ENCODE results near the gene OXTR. TPM values are rescaled to one million over a fixed set of nuclear protein-coding genes. Genes with fewer than 3 reads are reported as not detected.

Gene OXTR
- total and polyA plus RNA-seq, 2 experiments from 2014 or later, result 5.5 to 9.3 TPM

- Histone ChIP-seq H3K4me3 (no peak overlapping the region), H2AFZ (no peak overlapping the region)
Observed at GRCh38 chr3:8729479-8729878, 39.9 kb downstream of the OXTR start.

More at GRCh38 chr3:8729479-8729878, 39.9 kb downstream of the OXTR start:
- Histone ChIP-seq H3F3A (replicated peaks; ENCODE audit: low read depth) (no peaks in the 10 kb centered on the region), H3K27me3 (ENCODE audit: insufficient read depth) (no peaks in the 10 kb centered on the region), H3K9me2 (ENCODE audit: insufficient read depth) (no peaks in the 10 kb centered on the region; the same call in 1 of the 2 replicates), H3K36me3 (ENCODE audit: insufficient read depth) (no peaks in the 10 kb centered on the region), H4K20me1 (replicated peaks; ENCODE audit: insufficient read depth) (no peaks in the 10 kb centered on the region), H3K27ac (ENCODE audit: low read depth) (no peak overlapping the region), H3K79me2 (replicated peaks; ENCODE audit: insufficient read depth) (no peaks in the 10 kb centered on the region), H3K4me1 (ENCODE audit: insufficient read depth) (peaks cover 8% of the 10 kb centered on the region), H3K4me2 (no peak overlapping the region)
- Mint-ChIP-seq H3K27ac (no peak overlapping the region), H3K4me1 (peaks cover 21% of the 10 kb centered on the region), H3K4me3 (no peak overlapping the region), H3K9me3 (peaks cover 6% of the 10 kb centered on the region; the same call in 1 of the 3 replicates), H3K36me3 (ENCODE audit: low read depth) (no peaks in the 10 kb centered on the region; the same call in 2 of the 3 replicates), H3K27me3 (ENCODE audit: insufficient read depth, low read depth, poor library complexity) (peaks cover 5% of the 10 kb centered on the region)
- TF ChIP-seq EZH2 (IDR thresholded peaks at IDR 0.05; ENCODE audit: low read depth, unreplicated experiment) (no peak), CREB1 (CRISPR knock-in tag; IDR thresholded peaks at IDR 0.05; ENCODE audit: low read depth) (no peak), EZH2phosphoT487 (IDR thresholded peaks at IDR 0.05; ENCODE audit: unreplicated experiment) (no peak), ZNF114 (CRISPR knock-in tag; IDR thresholded peaks at IDR 0.05) (no peak), NANOG (IDR thresholded peaks at IDR 0.05; ENCODE audit: borderline replicate concordance) (no peak), ETS1 (IDR thresholded peaks at IDR 0.05) (no peak), JUNB (IDR thresholded peaks at IDR 0.05; ENCODE audit: unreplicated experiment) (no peak), STAT1 (IDR thresholded peaks at IDR 0.05; ENCODE audit: unreplicated experiment) (no peak), REST (IDR thresholded peaks at IDR 0.05; ENCODE audit: unreplicated experiment) (no peak), CTCF (conservative IDR thresholded peaks at IDR 0.05; ENCODE audit: low read depth in 2 of 2) (no peak), ZNF462 (CRISPR knock-in tag; IDR thresholded peaks at IDR 0.05) (no peak), ZNF331 (CRISPR knock-in tag; IDR thresholded peaks at IDR 0.05; ENCODE audit: low read depth) (no peak), POLR2AphosphoS5 (IDR thresholded peaks at IDR 0.05; ENCODE audit: low read depth) (no peak)
- ATAC-seq, result no peak
- no peak for DNase-seq (ENCODE audit: low spot score)
